Skin of body (tissue), 2 donors: ENCODE results near the gene RNF6. TPM values are rescaled to one million over a fixed set of nuclear protein-coding genes. Genes with fewer than 3 reads are reported as not detected.

Experiments
- DNase-seq: peaks from one replicate; lab custom pipeline; 2025; lab: John Stamatoyannopoulos, UW
- total RNA-seq: library from RNA; depleted of rRNA; stranded (reverse); fragments of >200 nt; gene quantifications from one replicate; pipeline ENCODE4 v1.2.3, GENCODE V29; 2014

The RNF6 gene
- total RNA-seq, 1 donor from 2014 or later, result 27.4 TPM

DNA sequence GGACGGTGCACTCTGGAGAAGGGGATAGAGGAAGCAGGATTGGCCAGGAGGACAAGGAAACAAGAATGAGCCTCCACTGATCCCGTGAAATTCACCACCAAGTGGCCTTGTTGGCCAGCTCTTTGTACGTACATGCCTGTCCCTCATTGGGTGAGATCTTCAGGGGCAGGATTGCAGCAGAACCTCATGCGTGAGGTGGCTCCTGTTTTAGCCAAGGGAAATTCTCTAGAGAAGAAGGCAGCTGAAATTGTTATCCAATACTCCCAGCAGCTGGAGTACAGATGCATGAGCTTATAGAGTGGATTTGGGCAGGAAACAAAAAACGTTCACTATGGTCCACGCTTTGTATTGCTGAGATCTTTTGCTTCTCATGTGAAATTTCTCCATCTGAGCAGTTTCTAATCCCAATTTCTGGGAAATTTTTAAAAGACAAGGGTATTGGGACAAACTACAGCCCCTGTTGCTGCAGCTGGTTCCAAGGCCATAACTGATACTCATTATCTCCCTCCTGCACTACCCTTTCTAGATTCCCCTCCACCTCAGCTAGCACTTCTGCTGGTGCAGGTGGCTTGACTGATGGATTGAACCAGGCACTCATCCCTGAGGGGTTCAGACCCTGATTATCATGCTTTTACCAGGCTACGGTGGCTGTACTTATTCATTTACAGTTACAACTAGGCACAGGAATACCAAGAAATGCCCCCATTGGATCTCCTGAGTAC lies 3.9 kb upstream of the RNF6 start:
- DNase-seq, result peak; percentile 58

DNA sequence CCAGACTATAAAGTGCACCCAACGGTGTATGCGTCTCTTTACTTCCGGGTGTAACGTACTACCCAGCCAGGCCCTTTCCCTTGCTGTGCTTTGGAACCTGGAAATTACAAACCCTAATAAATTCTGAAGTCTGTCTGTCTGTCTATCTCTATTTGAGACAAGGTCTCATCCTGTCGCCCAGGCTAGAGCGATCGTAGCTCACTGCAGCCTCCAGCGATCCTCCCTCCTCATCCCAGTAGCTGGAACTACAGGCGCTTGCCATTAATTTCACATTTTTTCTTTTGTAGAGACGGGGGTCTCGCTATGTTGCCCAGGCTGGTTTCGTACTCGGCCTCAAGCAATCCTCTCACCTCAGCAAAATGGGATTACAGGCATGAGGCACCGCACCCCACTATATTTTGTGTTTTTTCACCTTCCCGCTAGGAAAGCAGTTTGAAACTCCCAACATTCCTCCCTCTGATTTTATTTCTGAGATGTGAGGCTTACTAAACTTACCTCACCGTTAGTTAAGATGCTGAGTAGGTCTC lies 469 bp upstream of the RNF6 start:
- no peak for DNase-seq

DNA sequence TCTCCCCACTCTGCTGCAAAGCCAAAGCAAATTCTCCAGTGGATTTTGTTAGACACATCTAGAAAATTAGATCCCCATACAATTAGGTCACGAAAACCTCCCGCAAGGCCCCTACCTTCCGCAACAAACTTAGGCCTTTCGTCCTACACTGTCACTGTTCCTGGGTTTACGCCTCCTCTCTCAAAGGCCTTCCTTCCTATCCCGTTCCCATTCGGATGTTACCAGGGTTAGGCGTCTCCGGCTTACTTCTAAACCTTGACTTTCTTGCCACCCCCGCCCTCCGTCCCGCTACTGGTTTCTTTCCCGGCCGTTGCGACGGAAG lies 754 bp downstream of the RNF6 start:
- no peak for DNase-seq

DNA sequence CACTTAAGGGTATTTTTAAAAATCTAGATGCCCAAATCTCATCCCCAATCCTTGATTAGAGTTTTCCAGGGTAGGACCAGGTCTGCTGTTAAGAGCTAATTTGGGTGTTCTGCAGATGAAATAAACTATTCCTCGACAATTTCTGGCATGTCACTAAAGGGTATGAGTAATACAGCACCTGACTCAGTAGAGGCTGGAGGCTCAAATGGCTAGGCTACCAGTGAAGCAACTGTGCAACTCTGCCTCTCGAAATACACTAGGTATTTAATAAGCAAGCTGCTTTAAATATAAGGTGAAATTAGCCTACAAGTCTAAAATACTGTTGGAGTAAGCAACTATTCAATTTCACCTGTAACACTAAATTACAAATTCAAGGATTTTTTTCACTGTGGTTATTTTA lies 1.5 kb downstream of the RNF6 start:
- no peak for DNase-seq

DNA sequence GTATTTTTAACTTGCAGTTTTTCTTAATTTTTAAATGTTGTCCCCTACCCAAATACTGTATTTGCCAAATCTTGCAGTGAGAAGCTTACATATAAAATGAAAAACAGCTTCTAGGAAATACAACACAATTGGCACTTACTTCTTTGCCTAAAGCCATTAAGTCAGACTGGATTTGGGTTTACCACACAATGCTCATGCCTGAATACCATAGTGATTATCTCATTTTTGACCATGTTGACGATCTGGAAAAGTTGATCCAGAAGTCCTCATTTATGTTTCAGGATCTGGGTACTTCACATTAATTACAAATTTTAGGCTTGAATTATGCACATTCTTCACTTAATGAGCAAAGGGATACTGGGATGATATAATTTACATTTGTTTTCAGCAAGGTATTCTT lies 2.4 kb downstream of the RNF6 start:
- no peak for DNase-seq

DNA sequence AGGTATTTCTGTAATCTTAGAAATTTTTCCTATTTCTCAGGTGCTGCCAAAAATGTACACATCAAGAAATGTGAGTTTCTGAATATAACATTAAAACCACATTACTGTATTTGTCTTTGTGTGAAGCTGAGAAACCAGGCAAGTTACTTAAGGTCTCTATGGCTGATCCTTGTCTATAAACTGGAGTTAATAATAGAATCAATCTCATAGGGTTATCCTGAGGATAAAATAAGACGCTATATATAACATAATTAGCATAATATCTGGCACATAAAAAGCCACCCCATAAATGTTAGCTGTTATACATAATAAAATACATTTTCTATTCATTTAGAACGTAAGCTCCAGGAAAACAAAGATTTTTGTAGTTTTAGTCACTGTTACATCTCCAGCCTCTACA lies 6.1 kb downstream of the RNF6 start:
- DNase-seq, result no peak

DNA sequence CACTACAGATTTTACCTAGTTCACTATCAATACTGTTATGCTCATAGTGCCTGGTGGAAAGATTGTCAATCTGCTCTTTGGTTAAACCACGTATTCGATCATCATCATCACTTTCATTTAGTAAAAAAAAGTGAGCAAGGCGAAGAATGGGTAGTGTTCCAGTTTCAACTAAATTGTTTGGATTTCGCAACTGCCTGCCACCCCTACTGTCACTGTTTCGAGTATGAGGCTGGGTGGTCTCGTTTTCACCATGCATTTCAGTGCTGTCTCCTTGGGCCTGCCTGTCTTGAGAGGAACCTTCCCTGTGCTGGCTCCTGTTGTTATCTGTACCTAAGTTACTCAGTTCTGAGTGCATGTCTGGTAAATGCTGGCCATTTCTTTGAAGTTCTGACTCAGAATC lies 8.1 kb downstream of the RNF6 start:
- no peak for DNase-seq

DNA sequence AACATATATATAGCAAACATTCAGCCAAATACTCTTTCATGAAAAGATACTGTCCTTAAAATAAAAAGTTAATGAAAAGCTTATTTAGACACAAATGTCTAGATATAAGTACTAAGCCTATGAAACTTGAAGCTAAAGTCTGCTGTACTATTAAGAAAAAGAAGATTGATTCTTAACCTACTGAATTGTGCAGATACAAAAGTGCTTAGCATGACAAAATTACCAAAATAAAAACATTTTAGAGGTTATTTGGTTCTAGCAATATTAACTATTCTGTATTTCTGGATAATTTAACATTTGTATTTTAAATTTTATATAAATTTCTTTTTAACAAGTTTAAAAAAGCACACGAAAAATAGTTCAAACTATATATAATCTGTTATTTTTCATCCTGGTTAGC lies 8.8 kb downstream of the RNF6 start:
- DNase-seq, result no peak

DNA sequence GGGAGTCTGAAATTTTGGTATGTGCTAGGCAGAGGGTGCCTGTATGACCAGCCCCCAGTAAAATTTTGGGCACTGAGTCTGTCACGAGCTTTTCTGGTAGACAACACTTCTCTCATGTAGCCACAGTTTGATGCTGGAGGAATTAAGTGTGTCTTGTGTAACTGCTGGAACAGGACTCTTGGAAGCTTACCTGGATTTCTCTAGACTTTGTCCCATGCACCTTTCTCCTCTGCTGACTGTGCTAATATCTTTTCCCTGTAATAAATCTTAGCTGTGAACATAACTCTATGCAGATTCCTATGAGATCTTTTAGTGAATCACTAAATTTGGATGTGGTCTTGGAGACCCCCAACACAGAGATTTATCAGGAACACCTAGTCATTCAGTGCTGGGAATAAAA lies 13.8 kb downstream of the RNF6 start:
- DNase-seq, result no peak

DNA sequence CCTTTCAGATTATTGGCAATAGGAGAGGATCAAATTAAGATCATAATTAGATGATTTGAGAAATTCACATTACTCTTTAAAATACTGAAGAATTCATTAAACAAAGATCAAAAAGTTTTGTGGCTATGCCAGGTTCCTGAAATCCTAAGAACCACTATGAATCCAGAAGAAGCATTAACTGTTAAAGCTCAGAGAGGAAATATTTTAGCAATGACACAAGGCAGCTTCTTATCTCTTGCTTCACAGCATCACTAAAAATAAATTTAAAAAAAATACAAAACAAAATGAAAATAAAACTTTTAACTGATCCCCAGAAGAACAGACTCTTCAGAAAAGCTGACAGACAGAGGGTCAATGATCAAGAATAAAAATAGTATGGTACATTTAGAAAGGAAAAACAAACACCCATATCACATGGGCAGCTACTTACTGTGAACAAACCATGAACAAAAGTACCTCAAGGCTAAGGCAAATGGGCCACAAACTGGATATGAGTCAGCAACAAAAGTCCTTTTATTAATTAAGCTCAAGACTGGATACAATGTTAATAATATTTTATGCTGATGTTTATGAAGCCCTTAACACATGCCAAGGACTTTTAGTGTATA lies 19.6 kb downstream of the RNF6 start:
- DNase-seq, result no peak

DNA sequence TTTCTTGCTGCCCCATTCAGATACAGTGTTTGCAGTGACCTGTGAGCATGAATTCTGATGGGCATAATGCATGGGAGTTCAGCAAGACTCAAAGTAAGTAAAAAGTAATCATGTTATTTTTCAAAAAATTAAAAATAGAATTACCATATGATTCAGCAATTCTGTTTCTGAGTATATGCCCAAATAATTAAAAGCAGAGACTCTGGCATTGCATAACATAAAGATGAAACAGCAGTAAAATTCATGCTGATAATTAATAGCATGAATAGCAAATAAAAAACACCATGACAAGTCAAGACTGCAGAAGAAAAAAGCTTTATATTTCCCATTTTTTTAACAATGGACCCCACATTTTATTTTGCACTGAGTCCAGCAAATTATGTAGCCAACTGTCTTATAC lies 21.3 kb downstream of the RNF6 start:
- DNase-seq, result peak; percentile 27

DNA sequence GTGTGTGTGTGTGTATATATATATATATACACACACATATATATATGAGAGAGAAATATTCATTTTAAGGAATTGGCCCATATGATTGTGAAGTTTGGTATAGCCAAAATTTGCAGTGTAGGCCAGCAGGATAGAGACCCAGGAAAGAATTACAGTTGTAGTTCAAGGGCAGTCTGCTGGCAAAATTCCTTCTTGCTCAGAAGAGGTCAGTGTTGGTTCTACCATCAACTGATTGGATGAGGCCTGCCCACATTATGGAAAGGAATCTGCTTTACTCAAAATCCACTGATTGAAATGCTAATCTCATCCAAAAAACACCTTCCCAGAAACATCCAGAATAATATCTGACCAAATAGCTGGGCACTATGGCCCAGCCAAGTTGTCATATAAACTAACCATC lies 24.0 kb downstream of the RNF6 start:
- no peak for DNase-seq

DNA sequence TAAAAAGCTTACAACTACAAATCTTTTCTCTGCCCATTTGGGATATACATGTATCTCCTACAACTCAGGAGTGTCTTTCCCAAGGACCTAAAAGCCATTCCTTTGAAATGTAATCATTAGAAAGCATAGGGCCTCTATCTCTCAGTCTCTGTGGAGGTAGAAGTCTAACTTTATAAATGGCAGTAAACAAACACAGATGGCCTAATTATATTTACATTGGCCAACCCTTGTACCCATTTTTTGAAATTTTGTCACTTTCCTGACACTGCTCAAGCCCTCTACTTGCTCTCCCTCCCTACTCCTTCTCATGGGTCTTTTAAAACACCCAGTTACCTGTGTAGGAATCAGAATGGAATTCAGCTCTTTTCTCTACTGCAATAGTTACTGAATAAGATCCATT lies 24.8 kb downstream of the RNF6 start:
- DNase-seq, result no peak

DNA sequence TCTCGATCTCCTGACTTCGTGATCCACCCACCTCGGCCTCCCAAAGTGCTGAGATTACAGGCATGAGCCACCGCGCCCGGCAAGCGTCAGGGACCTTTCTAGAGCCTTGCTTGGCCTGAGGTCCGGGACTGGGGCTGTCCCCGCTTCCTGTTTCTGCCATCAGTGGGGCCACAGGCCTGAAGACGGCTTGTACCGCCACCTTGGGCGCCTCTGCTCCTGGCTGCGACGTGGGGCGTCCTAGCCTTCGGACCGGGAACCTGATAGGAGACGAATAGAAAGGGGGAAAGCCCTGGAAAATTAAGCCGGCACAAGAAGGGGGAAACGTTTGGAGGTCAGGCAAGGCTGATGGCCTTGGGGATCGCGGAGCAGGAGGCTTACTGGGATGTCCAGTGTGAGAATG lies 35.1 kb downstream of the RNF6 start:
- no peak for DNase-seq

DNA sequence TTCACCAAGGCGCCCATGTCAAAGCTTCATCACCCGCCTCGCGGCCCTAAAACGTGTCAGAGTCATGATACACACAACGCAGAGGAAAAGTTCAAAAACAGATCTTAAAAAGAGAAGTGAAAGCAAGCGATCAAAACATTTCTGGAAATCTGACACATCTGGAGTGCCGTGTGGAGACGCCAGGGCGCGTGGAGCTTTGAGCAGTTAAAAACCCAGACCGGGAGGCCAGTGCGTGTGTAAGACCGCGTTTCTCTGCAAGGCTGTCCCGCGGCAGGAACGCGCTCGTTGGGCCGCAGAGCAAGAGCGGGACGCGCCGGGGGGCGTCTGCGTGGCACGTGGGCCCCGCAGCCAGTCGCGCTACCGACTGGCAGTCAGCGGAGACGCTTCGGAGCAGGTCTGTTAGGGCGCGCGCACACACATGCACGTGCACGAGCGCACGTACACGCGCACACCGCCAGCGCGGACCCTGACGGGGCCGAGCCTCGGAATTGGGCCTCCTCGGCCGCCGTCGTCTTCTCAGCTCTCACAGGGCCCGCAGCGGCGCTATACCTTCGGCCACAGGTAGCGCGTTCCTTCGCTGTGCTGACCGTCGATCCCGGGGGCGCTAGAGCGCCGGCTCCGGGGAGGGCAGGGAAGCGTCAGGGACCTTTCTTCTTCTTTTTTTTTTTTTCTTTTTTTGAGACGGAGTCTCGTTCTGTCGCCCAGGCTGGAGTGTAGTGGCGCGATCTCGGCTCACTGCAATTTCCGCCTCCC lies 35.8 kb downstream of the RNF6 start:
- peak; percentile 92 for DNase-seq

DNA sequence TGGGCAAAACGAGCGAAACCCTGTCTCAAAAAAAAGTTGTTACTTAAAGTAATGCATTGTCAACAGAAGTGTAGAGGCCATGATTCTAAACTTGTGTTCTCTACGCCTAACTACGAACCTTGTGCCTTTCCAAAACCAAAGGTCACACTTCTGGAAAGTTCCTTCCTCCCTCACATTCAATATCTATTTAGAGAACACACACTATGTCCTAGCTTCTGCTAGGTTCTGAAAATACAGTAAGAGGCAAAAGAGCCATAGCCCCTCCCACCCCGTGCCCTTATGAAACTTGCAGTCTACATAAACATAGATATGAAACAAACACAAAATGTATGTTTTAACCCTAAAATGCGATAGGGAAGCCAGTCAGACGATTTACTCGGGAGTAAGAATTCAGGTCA lies 36.4 kb downstream of the RNF6 start:
- no peak for DNase-seq

DNA sequence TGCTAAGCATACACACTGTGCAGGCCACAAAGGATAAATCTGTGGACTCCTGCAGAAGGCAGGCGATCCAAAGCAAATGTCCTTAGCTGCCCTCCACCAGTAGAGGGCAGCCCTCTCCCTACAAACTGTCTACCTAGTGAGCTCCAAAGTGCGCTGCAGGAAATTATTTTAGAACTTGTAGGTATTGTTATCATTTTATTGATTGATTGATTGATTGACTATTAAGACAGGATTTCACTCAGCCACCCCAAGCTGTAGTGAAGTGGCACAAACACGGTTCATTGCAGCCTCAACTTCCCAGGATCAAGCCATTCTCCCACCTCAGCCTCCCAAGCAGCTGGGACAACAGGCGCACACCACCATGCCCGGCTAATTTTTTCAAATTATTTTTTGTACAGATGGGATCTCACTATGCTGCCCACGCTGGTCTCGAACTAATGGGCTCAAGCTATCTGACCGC lies 37.3 kb downstream of the RNF6 start:
- peak; percentile 52 for DNase-seq

DNA sequence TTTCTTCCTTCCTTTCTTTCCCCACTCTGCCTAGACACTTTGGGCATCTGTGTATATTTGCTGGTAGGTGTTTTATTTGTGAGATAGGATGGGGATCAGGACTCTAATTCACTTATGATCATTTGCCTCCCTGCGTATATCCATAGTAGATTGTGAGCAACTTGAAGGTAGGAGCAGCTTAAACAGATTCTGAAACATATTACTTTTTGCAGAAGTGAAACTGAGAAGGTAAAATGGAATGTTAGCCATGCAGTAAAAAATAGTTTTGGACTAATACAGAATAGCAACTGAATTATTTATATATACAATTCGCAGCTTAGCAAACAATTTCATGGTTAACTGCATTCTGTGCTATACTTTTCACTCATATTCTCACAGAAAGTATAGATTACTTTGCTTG lies 38.7 kb downstream of the RNF6 start:
- no peak for DNase-seq

DNA sequence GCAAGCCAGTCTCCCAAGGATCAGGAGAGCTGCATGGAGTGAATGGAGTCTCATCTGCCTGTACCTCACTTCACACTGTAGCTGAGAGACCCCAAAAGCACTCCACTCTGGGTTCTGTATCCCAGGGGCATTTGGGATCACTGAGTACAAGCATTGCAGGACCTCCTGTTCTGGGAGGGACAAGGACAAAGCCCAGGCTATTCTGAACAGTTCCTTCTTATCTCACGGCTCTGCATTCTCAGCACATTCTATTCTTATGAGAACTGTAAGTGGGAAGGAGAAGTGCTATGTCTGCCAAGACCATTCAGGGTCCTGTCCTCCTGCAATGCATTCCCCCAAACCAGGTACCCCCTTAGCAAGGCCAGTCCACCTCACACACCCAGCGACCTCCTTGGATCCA lies 42.8 kb downstream of the RNF6 start:
- no peak for DNase-seq

DNA sequence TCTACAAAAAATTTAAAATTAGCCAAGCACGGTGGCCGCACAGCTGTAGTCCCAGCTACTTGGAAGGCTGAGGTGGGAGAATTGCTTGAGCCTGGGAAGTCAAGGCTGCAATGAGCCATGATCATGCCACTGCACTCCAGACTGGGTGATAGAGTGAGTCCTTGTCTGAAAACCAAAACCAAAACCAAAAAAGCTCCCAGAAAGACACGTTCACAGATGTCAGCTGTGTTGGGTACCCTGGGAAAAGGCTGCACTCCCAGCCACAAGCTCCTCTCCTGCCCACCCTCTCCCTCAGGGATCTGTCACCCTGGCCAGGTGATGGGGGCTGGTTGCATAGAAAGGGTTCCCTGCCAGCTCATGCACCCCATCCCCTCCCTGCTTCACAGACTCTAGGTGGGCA lies 53.3 kb downstream of the RNF6 start:
- no peak for DNase-seq

DNA sequence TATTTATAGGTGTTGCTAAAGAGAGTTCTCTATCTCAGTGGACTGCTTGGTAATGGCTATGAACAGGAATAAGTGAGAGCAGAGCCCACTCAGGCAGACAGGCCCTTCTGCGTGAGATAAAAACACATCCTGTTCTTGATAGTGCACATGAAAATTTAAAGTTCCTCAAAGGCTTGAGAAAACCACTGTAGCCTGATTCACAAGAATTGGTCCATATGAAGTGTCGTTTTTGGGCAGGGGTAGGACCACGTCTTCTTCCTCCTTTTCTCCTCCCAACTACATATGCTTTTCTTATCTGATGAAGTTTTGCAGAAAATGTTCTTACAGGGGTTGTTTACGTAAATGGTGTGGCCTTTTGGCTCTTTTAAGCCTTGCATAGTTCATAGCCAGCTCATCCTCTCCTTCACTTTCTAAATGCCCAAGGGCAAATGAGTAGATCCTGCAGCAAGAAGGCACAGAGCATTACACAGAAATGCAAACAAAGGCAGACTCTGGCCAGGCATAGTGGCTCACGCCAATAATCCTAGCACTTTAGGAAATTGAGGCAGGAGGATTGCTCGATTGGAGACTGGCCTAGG lies 53.8 kb downstream of the RNF6 start:
- no peak for DNase-seq

DNA sequence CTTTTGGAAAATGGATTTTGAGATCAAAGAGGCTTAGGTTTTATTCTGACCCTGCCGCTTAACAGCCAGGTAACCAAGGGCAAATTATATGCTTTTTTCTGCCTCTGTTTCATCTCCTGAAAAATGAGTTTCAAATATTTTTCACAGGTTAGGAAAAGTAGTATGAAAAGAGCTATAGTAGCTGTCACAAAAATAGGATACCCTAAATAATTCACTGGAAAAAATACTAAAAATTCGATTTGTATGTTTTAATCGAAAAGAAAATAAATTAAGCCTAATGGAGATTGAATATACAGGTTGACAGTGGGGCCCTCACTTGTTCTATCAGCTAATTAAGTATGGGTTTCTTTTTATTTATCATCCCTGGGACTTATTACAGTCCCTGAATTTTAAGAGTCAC lies 58.3 kb downstream of the RNF6 start:
- DNase-seq, result no peak
